COLO829 (cell line): ENCODE data around the gene TICRR.
"Not testable (repeated sequence)": the region's sequence is repeated elsewhere in the genome, so short reads cannot be mapped to it uniquely, and the experiment has no call there.

ENCODE experiments used
- DNase-seq: peaks from one replicate; pipeline ENCODE4 v3.0.0; 2012; ENCODE audit warnings: low spot score

The TICRR gene, protein sequence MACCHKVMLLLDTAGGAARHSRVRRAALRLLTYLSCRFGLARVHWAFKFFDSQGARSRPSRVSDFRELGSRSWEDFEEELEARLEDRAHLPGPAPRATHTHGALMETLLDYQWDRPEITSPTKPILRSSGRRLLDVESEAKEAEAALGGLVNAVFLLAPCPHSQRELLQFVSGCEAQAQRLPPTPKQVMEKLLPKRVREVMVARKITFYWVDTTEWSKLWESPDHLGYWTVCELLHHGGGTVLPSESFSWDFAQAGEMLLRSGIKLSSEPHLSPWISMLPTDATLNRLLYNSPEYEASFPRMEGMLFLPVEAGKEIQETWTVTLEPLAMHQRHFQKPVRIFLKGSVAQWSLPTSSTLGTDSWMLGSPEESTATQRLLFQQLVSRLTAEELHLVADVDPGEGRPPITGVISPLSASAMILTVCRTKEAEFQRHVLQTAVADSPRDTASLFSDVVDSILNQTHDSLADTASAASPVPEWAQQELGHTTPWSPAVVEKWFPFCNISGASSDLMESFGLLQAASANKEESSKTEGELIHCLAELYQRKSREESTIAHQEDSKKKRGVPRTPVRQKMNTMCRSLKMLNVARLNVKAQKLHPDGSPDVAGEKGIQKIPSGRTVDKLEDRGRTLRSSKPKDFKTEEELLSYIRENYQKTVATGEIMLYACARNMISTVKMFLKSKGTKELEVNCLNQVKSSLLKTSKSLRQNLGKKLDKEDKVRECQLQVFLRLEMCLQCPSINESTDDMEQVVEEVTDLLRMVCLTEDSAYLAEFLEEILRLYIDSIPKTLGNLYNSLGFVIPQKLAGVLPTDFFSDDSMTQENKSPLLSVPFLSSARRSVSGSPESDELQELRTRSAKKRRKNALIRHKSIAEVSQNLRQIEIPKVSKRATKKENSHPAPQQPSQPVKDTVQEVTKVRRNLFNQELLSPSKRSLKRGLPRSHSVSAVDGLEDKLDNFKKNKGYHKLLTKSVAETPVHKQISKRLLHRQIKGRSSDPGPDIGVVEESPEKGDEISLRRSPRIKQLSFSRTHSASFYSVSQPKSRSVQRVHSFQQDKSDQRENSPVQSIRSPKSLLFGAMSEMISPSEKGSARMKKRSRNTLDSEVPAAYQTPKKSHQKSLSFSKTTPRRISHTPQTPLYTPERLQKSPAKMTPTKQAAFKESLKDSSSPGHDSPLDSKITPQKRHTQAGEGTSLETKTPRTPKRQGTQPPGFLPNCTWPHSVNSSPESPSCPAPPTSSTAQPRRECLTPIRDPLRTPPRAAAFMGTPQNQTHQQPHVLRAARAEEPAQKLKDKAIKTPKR (N-terminal part only)

DNA sequence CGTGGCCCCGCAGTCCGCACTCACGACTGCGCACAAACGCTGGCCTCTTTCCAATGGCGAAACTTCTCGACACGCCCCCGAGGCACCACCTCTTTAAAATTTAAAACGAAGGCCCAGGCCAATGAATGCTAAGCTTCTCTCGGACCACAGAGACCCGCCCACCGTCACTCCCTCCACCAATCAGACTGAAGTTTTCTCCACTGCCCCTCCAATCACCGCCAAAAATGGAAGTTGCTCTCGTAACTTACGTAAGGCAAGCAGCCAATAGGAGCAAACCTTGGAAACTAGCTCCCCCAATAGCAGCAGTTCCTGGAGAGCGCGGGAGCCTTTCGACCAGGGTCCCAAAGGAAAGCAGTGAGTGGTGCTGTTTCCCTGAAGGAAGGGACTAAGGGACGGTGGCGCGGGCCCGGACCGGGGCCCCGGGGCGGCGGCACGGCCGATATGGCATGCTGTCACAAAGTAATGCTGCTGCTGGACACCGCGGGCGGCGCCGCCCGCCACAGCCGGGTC lies at the start of gene TICRR:
Gene TICRR, plus strand, starts transcription at position 324 of the 510 bp plus-strand sequence. Its CDS starts 118 bp downstream, at position 442.
- DNase-seq = peak; percentile 98

DNA sequence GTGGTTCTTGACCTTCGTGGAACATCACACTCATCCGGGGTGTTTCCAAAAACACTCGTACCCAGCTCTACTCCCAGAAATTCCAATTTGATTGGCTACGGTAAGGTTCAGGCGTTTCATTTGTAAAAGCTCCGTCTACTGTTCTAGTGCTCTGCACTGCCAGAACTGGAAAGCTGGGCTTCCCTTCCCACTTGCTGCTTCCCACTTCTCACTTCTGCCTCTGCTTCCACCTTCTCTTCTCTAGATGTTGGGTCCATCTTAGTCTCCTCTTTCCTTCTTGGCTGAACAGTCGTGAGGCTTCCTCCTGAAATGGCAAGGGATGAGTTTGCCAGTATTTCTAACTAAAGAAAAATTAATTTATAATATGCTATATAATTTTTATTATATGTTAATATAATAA lies 49.1 kb upstream of the TICRR start:
- DNase-seq = no peak

GRCh38 chr15:89526601-89527441 lies 48.4 kb upstream of the TICRR start:
- no peak for DNase-seq

DNA sequence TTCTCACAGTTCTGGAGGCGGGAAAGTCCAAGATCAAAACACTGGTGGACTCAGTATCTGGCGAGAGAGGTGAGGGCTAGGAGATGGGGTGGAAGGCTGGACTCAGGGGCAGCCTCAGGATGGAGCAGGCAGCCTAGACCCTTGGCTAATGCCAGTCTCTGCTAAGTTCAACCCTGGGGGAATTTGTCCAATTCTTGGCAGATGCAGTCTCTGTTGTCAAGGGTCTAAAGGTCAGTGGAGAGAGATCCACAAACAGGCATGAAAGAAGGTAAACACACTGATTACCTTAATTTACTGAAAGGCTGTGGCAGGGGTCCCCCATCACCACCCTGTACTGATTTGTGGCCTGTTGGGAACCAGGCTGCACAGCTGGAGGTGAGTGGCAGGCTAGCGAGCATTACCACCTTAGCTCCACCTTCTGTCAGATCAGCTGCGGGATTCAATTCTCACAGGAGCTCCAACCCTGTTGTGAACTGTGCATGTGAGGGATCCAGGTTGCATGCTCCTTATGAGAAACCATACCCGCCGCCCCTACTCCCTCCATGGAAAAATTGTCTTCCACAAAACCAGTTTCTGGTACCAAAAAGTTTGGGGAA lies 46.4 kb upstream of the TICRR start:
- no peak for DNase-seq

- no peak for DNase-seq
Measured at GRCh38 chr15:89530976-89531375, 44.3 kb upstream of the TICRR start.

GRCh38 chr15:89531796-89532537 lies 43.3 kb upstream of the TICRR start:
- DNase-seq = no peak

DNA sequence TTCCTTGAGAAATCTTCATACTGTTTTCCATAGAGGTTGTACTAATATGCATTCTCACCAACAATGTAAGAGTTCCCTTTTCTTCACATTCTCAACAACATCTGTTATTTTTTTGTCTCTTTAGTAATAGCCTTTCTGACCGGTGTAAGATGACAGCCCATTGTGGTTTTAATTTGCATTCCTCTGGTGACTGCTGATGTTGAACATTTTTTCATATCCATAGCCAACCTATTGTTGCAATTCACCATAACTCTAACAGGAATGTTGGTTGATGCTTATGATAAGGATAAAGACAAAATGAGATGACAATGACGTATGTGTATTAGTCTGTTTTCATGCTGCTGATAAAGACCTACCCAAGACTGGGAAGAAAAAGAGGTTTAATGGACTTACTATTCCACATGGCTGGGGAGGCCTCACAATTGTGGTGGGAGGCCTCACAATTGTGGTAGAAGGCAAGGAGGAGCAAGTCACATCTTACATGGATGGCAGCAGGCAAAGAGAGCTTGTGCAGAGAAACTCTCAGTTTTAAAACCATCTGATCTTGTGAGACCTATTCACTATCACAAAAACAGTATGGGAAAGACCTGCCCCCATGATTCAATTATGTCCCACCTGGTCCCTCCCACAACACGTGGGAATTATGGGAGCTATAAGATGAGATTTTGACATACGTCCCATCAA lies 41.3 kb upstream of the TICRR start:
- DNase-seq = no peak

- no peak for DNase-seq
Measured at GRCh38 chr15:89539027-89539426, 36.2 kb upstream of the TICRR start.

DNA sequence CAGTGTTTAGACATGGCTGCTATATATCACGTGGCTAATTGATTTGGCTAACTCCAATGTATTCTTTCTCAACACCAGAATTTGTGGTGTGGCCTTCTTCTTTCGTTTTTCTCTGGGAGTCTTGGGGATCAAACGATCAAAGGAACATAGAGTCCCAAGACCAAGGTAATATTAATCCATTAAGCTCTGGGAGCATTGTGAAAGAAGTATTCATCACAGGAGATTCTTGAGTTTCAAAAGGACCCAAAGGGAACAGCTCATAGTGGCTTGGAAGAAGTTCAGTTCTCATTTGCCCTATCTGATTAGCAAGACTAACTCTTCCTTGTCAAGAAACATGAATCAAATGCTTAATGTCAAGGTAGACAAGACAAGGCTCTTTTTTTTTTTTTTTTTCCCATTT lies 32.9 kb upstream of the TICRR start:
- DNase-seq = no peak

- no peak for DNase-seq
Measured at GRCh38 chr15:89543389-89543788, 31.9 kb upstream of the TICRR start.

DNA sequence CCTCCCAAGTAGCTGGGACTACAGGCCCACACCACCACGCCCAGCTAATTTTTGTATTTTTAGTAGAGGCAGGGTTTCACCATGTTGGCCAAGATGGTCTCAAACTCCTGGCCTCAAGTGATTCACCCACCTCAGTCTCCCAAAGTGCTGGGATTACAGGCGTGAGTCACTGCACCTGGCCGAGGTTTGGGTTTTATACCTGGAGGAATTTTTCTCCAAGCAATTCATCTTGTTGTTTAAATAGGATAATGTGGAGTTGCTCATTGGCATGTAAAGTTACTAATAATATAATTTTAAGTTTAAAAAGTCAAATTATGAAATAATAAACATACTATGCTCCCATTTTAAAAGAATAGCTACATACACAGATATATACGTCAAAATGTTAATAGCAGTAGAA lies 26.1 kb upstream of the TICRR start:
- DNase-seq = not testable (repeated sequence)

GRCh38 chr15:89550427-89550826 lies 24.8 kb upstream of the TICRR start:
- DNase-seq = no peak

DNA sequence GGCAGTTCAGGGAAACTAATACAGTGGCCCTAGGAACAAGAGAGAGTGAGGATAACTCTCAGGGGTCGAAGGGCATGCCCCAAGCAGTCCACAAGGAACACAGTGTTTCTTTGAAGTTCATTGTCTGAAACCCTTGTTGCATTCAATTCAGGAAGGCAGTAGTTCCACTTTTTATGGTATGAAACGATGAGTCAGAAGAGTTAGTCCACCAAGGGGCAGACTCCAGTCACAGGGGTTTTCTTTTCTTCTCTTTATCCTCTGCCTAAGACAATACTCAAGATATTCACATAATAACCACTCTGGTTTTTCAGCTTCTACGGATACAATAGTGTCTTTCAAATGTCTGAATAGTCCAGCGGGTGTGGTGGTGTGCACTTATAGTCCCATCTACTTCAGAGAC lies 23.7 kb upstream of the TICRR start:
- DNase-seq = peak; percentile 40

- DNase-seq = no peak
Measured at GRCh38 chr15:89553632-89554031, 21.6 kb upstream of the TICRR start.

DNA sequence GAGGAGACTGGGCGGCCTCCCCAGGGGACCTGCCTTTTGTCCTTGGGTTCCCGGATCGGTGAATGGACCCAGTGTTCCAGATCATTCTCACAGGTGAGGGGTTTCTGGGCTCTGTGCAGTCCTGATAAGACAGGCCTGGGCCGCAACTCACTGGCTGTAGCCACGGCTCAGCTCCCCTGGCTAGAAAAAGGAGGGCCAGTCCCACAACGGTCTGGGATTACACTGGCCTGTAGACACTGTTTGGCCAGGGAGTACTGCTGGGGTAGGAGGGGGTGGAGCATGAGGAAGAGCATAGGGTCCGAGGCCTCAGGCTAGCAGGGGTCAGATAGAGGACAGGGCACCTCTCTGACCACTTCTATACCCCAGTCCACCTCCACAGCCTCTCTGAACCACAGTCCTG lies 21.0 kb upstream of the TICRR start:
- no peak for DNase-seq

GRCh38 chr15:89555768-89556167 lies 19.5 kb upstream of the TICRR start:
- no peak for DNase-seq

- DNase-seq = peak; percentile 73
Measured at GRCh38 chr15:89556413-89557262, 18.6 kb upstream of the TICRR start.

- no peak for DNase-seq
Measured at GRCh38 chr15:89559769-89560264, 15.5 kb upstream of the TICRR start.
